C4-2B (cell line): ENCODE results near the gene TAS2R8.

Source experiments
- H3K27ac ChIP-seq: fragments of 450-650 bp; 2 replicates; pipeline ENCODE4 v1.5.1; 2017
- CTCF ChIP-seq: fragments of 450-650 bp; conservative IDR thresholded peaks from 2 replicates; pipeline ENCODE4 v1.5.1; 2017; ENCODE audit warnings: mild to moderate bottlenecking
- ZFX ChIP-seq: fragments of 450-650 bp; IDR thresholded peaks from 2 replicates; pipeline ENCODE4 v1.6.1; 2017

The TAS2R8 gene

GRCh38 chr12:10838461-10838860, 31.4 kb upstream of the TAS2R8 start:
- H3K27ac ChIP-seq = no peak overlapping the region
- no peak for TF ChIP-seq CTCF
- TF ChIP-seq ZFX = no peak

GRCh38 chr12:10829994-10830393, 22.9 kb upstream of the TAS2R8 start:
- H3K27ac ChIP-seq = no peak overlapping the region
- TF ChIP-seq ZFX (no peak), CTCF (no peak)

- no peak within 1 kb of the TSS for H3K27ac ChIP-seq
- no peak for TF ChIP-seq CTCF
- no peak for TF ChIP-seq ZFX
These were observed 19.2 kb upstream of the TAS2R8 start, which contains the start of gene TAS2R10 for GRCh38 chr12:10826258-10826657. Gene TAS2R10, minus strand, starts transcription at chr12:10826358. Its CDS starts 89 bp downstream, at chr12:10826269.

- TF ChIP-seq ZFX (no peak), CTCF (no peak)
- H3K27ac ChIP-seq = no peak overlapping the region
These were observed 17.9 kb upstream of the TAS2R8 start for GRCh38 chr12:10824957-10825356.

GRCh38 chr12:10811883-10812536, 4.9 kb upstream of the TAS2R8 start:
- no peak overlapping the region for H3K27ac ChIP-seq
- TF ChIP-seq ZFX (no peak), CTCF (no peak)

- H3K27ac ChIP-seq = no peak within 1 kb of the TSS
- TF ChIP-seq ZFX (no peak), CTCF (no peak)
These were observed 3.0 kb upstream of the TAS2R8 start, which contains the start of gene TAS2R9 for GRCh38 chr12:10810068-10810467. Gene TAS2R9, minus strand, starts transcription at chr12:10810168. Its CDS starts 93 bp downstream, at chr12:10810075.

- no peak within 1 kb of the TSS for H3K27ac ChIP-seq
- TF ChIP-seq ZFX = no peak
- TF ChIP-seq CTCF = no peak
These were observed 4.5 kb downstream of the TAS2R8 start, which contains the start of gene TAS2R7 for GRCh38 chr12:10802587-10802986. Gene TAS2R7, minus strand, starts transcription at chr12:10802627. Its CDS starts 57 bp downstream, at chr12:10802570.
